Smooth muscle cell (in vitro differentiated cells): Measurements from ENCODE around the gene SLC5A10. TPM values are rescaled to one million over a fixed set of nuclear protein-coding genes. Genes with fewer than 3 reads are reported as not detected.

Experiments used
- DNase-seq: peaks from one replicate; lab custom pipeline; 2025; ENCODE audit not compliant: unreplicated experiment; lab: John Stamatoyannopoulos, UW
- H2AFZ ChIP-seq: fragments of 200-600 bp; sonication (generic); 2 replicates; pipeline ENCODE4 v1.6.0; 2016; ENCODE audit warnings: antibody characterized with exemption, low read depth, mild to moderate bottlenecking
- H3F3A ChIP-seq: fragments of 200-600 bp; sonication (generic); 2 replicates; pipeline ENCODE4 v1.6.0; 2017; ENCODE audit warnings: antibody characterized with exemption, low read depth
- H3K27ac ChIP-seq: fragments of 200-600 bp; sonication (generic); 2 replicates; pipeline ENCODE4 v1.5.1; 2016; ENCODE audit warnings: low read depth, mild to moderate bottlenecking
- H3K27me3 ChIP-seq: fragments of 200-600 bp; sonication (generic); 2 replicates; pipeline ENCODE4 v1.6.1; 2016; ENCODE audit warnings: low read depth, mild to moderate bottlenecking
- H3K36me3 ChIP-seq: fragments of 200-600 bp; sonication (generic); 2 replicates; pipeline ENCODE4 v1.5.1; 2016; ENCODE audit warnings: low read depth
- H3K4me1 ChIP-seq: fragments of 200-600 bp; sonication (generic); 2 replicates; pipeline ENCODE4 v1.5.1; 2016; ENCODE audit warnings: low read depth
- H3K4me2 ChIP-seq: fragments of 200-600 bp; sonication (generic); 2 replicates; pipeline ENCODE4 v1.6.0; 2016; ENCODE audit warnings: mild to moderate bottlenecking
- H3K4me3 ChIP-seq: fragments of 200-600 bp; sonication (generic); 2 replicates; pipeline ENCODE4 v1.5.1; 2016; ENCODE audit warnings: mild to moderate bottlenecking
- H3K79me2 ChIP-seq: fragments of 200-600 bp; sonication (generic); 2 replicates; pipeline ENCODE4 v1.6.0; 2016; ENCODE audit warnings: low read depth, mild to moderate bottlenecking
- H3K9ac ChIP-seq: fragments of 200-600 bp; sonication (generic); 2 replicates; pipeline ENCODE4 v1.6.0; 2016; ENCODE audit warnings: low read depth
- H3K9me3 ChIP-seq: fragments of 200-600 bp; sonication (generic); replicated peaks from 2 replicates; pipeline ENCODE4 v1.5.1; 2016; ENCODE audit warnings: low read depth
- H4K20me1 ChIP-seq: fragments of 200-600 bp; sonication (generic); 2 replicates; pipeline ENCODE4 v1.6.0; 2016; ENCODE audit warnings: low read depth
- CTCF ChIP-seq: fragments of 200-600 bp; sonication (generic); IDR thresholded peaks from 2 replicates; pipeline ENCODE4 v1.5.1; 2017; ENCODE audit warnings: borderline replicate concordance, mild to moderate bottlenecking, antibody characterized with exemption; ENCODE audit not compliant: insufficient read depth, poor library complexity, severe bottlenecking
- WGBS: methylation state at CpG from one replicate; pipeline ENCODE4 v1.1.7; 2016; ENCODE audit warnings: low lambda C conversion rate; 5-methylcytosine and 5-hydroxymethylcytosine counted together
- polyA plus RNA-seq: library from polyadenylated mRNA; unstranded; fragments of >200 nt; fragmentation: Nextera tagmentation; extraction: Ambion mirVana; gene quantifications from 2 replicates; pipeline ENCODE4 v1.2.1, GENCODE V29; 2016
- total RNA-seq: library from RNA; depleted of rRNA; stranded (reverse); fragments of >200 nt; gene quantifications from 2 replicates; pipeline ENCODE4 v1.2.3, GENCODE V29; 2014

Gene SLC5A10
- total and polyA plus RNA-seq, 2 experiments from 2014 or later = not detected

GRCh38 chr17:18962494-18962815 lies 10.5 kb downstream of the SLC5A10 start:
- H3K27ac ChIP-seq = peak overlapping the region; percentile 96
- no peak overlapping the region for H2AFZ ChIP-seq
- H3K79me2 ChIP-seq = no peaks in the 10 kb centered on the region
- no peaks in the 10 kb centered on the region for H4K20me1 ChIP-seq
- H3K27me3 ChIP-seq = no peaks in the 10 kb centered on the region
- WGBS = 54% methylated on average over 6 of the region's 6 CpGs
- no peaks in the 10 kb centered on the region for H3F3A ChIP-seq
- no peaks in the 10 kb centered on the region for H3K36me3 ChIP-seq
- peaks cover 20% of the 10 kb centered on the region for H3K4me1 ChIP-seq
- no peaks in the 10 kb centered on the region for H3K9me3 ChIP-seq
- DNase-seq = no peak
- no peak overlapping the region for H3K9ac ChIP-seq
- TF ChIP-seq CTCF = no peak
- no peak overlapping the region for H3K4me2 ChIP-seq
- no peak overlapping the region for H3K4me3 ChIP-seq

DNA sequence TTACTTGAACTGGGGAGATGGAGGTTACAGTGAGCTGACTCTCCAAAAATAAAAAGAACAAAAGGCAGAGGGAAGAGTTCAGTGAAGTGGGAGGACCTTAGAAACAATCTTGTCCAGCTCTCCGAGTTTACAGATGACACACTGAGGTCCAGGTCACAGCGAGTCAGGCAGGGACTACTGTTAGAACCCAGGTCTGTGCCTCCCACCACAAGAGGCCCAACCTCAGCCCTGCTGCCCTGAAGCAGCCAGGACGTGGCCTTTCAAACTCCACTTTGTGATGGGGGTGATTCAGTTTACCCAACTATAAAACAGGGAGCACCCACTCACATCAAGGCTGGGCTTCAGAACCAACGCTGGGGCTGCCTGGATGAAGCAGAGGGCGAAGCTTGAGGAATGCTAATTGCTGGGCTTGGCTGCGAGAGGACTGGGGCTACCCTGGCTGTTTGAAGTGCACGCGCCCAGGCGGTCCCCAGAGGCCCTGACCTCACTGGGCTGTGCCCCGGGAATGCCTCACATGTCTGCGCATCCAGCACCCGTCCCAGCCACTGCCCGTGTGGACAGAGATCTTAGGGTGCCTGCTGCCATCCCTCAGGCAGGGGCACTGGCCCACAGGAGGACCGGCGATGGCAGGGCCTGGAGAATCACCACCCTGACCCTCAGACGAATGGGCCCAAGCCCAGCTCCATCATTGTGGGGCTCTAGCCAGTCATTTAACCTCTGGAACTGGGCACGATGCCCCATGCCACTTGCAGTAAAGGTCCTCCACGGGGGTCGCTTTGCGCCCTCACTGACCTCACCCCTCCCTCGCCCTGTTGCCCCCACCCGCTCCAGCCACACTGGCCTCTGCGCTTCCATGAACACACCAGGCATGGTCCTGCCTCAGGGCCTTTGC lies 11.4 kb downstream of the SLC5A10 start:
- Histone ChIP-seq H3F3A (no peaks in the 10 kb centered on the region), H3K4me2 (no peak overlapping the region), H4K20me1 (no peaks in the 10 kb centered on the region), H3K4me1 (peaks cover 25% of the 10 kb centered on the region), H2AFZ (no peak overlapping the region), H3K4me3 (no peak overlapping the region), H3K9ac (no peak overlapping the region), H3K79me2 (no peaks in the 10 kb centered on the region), H3K36me3 (no peaks in the 10 kb centered on the region), H3K27me3 (no peaks in the 10 kb centered on the region), H3K27ac (peak overlapping the region; percentile 96), H3K9me3 (no peaks in the 10 kb centered on the region)
- DNase-seq = no peak
- TF ChIP-seq CTCF = no peak
- 73% methylated on average over 20 of the region's 23 CpGs for WGBS

DNA sequence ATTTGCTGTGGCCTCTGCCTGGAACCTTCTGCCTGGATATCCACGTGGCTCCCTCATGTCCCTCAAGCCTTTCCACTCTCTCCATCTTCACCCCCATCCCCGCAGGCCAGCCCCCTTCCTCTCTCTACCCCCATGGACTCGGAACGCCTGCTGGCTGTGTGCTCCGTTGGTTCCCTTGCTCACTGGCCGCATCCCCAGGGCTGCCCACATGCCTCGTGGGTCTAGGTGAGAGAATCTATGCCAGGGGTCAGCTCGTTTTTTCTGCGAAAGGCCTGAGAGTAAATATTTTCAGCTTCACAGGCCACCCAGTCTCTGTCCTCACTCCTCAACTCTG lies 12.0 kb downstream of the SLC5A10 start:
- H3K36me3 ChIP-seq = no peaks in the 10 kb centered on the region
- DNase-seq = no peak
- no peak overlapping the region for H3K27ac ChIP-seq
- no peak overlapping the region for H3K9ac ChIP-seq
- WGBS = 94% methylated on average over 8 of the region's 9 CpGs
- H3K4me2 ChIP-seq = no peak overlapping the region
- H2AFZ ChIP-seq = no peak overlapping the region
- no peaks in the 10 kb centered on the region for H3K27me3 ChIP-seq
- TF ChIP-seq CTCF = no peak
- H3K4me1 ChIP-seq = peaks cover 25% of the 10 kb centered on the region
- H3K4me3 ChIP-seq = no peak overlapping the region
- H3K9me3 ChIP-seq = no peaks in the 10 kb centered on the region
- no peaks in the 10 kb centered on the region for H3K79me2 ChIP-seq
- H4K20me1 ChIP-seq = no peaks in the 10 kb centered on the region
- H3F3A ChIP-seq = no peaks in the 10 kb centered on the region

- Histone ChIP-seq H4K20me1 (no peaks in the 10 kb centered on the region), H3K9ac (no peak overlapping the region), H3K36me3 (no peaks in the 10 kb centered on the region), H3F3A (no peaks in the 10 kb centered on the region), H3K4me3 (no peak overlapping the region), H3K4me2 (no peak overlapping the region), H3K4me1 (peaks cover 25% of the 10 kb centered on the region), H3K9me3 (no peaks in the 10 kb centered on the region), H3K27ac (no peak overlapping the region), H3K27me3 (no peaks in the 10 kb centered on the region), H2AFZ (no peak overlapping the region), H3K79me2 (no peaks in the 10 kb centered on the region)
- TF ChIP-seq CTCF = no peak
- 98% methylated on average over 9 of the region's 9 CpGs for WGBS
- DNase-seq = no peak
Observed at GRCh38 chr17:18964550-18964949, 12.6 kb downstream of the SLC5A10 start.
